SU-DHL-6 (cell line): Measurements from ENCODE around the gene SFR1.

Source experiments
- EZH2phosphoT487 ChIP-seq: fragments of 200-600 bp; sonication (generic), shearing (Covaris generic); conservative IDR thresholded peaks from 2 replicates; pipeline ENCODE4 v1.6.1; 2018; ENCODE audit warnings: mild to moderate bottlenecking, antibody characterized with exemption, low read length, moderate library complexity, mixed read lengths
- TF ChIP-seq, protein P1 (sequence below): fragments of 200-600 bp; sonication (generic); IDR thresholded peaks from one replicate; pipeline ENCODE4 v1.5.1; 2017; ENCODE audit warnings: antibody characterized with exemption, mild to moderate bottlenecking, low read length, moderate library complexity; ENCODE audit not compliant: insufficient read depth, poor library complexity, severe bottlenecking

- TF ChIP-seq, protein P1, sequence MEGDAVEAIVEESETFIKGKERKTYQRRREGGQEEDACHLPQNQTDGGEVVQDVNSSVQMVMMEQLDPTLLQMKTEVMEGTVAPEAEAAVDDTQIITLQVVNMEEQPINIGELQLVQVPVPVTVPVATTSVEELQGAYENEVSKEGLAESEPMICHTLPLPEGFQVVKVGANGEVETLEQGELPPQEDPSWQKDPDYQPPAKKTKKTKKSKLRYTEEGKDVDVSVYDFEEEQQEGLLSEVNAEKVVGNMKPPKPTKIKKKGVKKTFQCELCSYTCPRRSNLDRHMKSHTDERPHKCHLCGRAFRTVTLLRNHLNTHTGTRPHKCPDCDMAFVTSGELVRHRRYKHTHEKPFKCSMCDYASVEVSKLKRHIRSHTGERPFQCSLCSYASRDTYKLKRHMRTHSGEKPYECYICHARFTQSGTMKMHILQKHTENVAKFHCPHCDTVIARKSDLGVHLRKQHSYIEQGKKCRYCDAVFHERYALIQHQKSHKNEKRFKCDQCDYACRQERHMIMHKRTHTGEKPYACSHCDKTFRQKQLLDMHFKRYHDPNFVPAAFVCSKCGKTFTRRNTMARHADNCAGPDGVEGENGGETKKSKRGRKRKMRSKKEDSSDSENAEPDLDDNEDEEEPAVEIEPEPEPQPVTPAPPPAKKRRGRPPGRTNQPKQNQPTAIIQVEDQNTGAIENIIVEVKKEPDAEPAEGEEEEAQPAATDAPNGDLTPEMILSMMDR, result no peak
- no peak for TF ChIP-seq EZH2phosphoT487
These were observed 22.0 kb upstream of the SFR1 start for GRCh38 chr10:104099941-104100340.
